Measurements from ENCODE around the gene C12orf50. TPM values are rescaled to one million over a fixed set of nuclear protein-coding genes. Genes with fewer than 3 reads are reported as not detected.
A peak's percentile ranks its signal among the peaks of the same experiment; 100 is the strongest.
"Not testable (repeated sequence)": the region's sequence is repeated elsewhere in the genome, so short reads cannot be mapped to it uniquely, and the experiment has no call there.

The C12orf50 gene
- total RNA-seq, 2 donors from 2014 or later, result not detected

GRCh38 chr12:87981495-87981894 is 47.7 kb downstream of the C12orf50 start:
- no peaks in the 10 kb centered on the region for H3K36me3 ChIP-seq
- no peak for TF ChIP-seq CTCF (IDR thresholded peaks at IDR 0.05)
- H3K4me3 ChIP-seq, result no peak overlapping the region
- no peaks in the 10 kb centered on the region for H3K27me3 ChIP-seq (replicated peaks; ENCODE audit: insufficient read depth)
- no peaks in the 10 kb centered on the region for H3K4me1 ChIP-seq (ENCODE audit: control insufficient read depth in 1 of 2, low read depth in 2 of 2)
- no peak overlapping the region for H3K27ac ChIP-seq
- no peaks in the 10 kb centered on the region for H3K9me3 ChIP-seq
- DNase-seq (ENCODE audit: low spot score) (no peak), ATAC-seq (ENCODE audit: insufficient number of reproducible peaks, low FRiP score, low read depth) (no peak)

DNA sequence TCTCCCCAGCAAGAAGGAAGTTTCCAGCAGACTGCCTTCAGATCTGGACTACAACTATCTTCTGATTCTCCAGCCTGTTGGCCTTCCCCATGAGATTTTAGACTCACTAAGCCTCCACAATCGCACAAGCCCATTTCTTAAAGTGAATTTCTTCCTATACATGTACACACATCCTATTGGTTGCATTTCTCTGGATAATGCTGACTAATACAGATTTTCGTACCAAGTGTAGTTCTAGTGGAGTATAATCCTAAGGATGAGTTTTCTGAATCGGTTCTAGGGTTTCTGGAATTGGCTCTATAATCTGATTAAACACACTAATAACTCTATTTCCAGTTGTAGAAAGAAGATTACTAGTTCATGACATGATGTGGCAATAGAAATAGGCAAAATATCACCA is 53.3 kb downstream of the C12orf50 start:
- Histone ChIP-seq H3K9me3 (no peaks in the 10 kb centered on the region), H3K27me3 (replicated peaks; ENCODE audit: insufficient read depth) (no peaks in the 10 kb centered on the region)
- TF ChIP-seq CTCF (IDR thresholded peaks at IDR 0.05), result no peak

DNA sequence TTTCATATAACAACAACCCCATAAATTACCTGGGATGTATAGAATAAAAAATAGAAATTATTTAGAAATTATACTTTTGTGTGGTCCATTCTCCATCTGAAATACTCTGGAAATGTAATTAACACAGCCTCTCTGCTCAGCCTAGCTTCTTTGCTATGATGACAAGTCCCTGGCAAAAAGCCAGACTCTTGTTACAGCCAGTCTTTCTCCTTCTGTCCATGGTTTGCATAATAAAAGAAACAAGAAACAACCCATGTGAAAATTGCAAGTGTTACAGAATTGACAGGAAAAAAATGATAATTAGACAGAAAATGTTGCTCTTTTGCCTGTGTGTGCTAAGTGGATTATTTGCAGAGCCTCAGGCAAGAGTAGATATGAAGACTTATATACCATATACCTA is 61.3 kb downstream of the C12orf50 start:
- H3K27me3 ChIP-seq (replicated peaks; ENCODE audit: insufficient read depth), result no peaks in the 10 kb centered on the region
- TF ChIP-seq CTCF (IDR thresholded peaks at IDR 0.05), result no peak
- no peak for ATAC-seq (ENCODE audit: insufficient number of reproducible peaks, low FRiP score, low read depth)
- no peaks in the 10 kb centered on the region for H3K9me3 ChIP-seq
- H3K4me3 ChIP-seq, result no peak overlapping the region
- H3K27ac ChIP-seq, result no peak overlapping the region
- H3K4me1 ChIP-seq (ENCODE audit: control insufficient read depth in 1 of 2, low read depth in 2 of 2), result no peaks in the 10 kb centered on the region
- no peaks in the 10 kb centered on the region for H3K36me3 ChIP-seq
- DNase-seq (ENCODE audit: low spot score), result no peak

More for the DNA sequence above, 53.3 kb downstream of the C12orf50 start:
- H3K4me1 ChIP-seq (ENCODE audit: control insufficient read depth in 1 of 2, low read depth in 2 of 2), result no peaks in the 10 kb centered on the region
- no peaks in the 10 kb centered on the region for H3K36me3 ChIP-seq
- H3K4me3 ChIP-seq, result no peak overlapping the region
- DNase-seq (ENCODE audit: low spot score) (no peak), ATAC-seq (ENCODE audit: insufficient number of reproducible peaks, low FRiP score, low read depth) (no peak)
- H3K27ac ChIP-seq, result no peak overlapping the region

DNA sequence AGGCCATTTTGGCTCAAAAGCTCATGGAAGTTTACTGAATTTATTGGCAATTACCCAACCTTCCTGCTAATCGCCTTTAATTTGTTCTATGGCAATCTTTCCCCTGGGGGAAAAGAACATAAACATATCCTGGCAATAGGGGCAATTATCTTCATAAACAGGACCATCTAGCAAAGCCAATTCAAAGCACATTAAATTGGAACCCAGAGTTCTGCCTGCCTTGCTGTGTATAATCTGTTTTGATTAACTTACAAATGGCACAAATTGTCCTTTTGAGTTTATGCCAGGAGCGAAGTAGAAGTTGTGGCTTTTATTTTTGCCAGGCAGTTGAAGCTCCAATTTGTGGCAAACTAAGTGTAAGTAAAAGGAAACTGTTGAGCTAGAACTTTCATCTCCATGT is 68.6 kb downstream of the C12orf50 start:
- no peaks in the 10 kb centered on the region for H3K27me3 ChIP-seq (replicated peaks; ENCODE audit: insufficient read depth)
- H3K9me3 ChIP-seq, result no peaks in the 10 kb centered on the region
- peaks cover 0 to 9% of the 10 kb centered on the region in 2 donors for H3K4me1 ChIP-seq (ENCODE audit: control insufficient read depth in 1 of 2, low read depth in 2 of 2)
- no peak for ATAC-seq (ENCODE audit: insufficient number of reproducible peaks, low FRiP score, low read depth)
- no peaks in the 10 kb centered on the region for H3K36me3 ChIP-seq
- TF ChIP-seq CTCF (IDR thresholded peaks at IDR 0.05), result no peak
- H3K27ac ChIP-seq, result no peak overlapping the region
- DNase-seq (ENCODE audit: low spot score), result no peak
- H3K4me3 ChIP-seq, result no peak overlapping the region

GRCh38 chr12:87954028-87954427 is 75.2 kb downstream of the C12orf50 start:
- not testable (repeated sequence) for ATAC-seq (ENCODE audit: insufficient number of reproducible peaks, low FRiP score, low read depth); DNase-seq (ENCODE audit: low spot score); H3K27me3 ChIP-seq (replicated peaks; ENCODE audit: insufficient read depth); H3K27ac ChIP-seq; H3K9me3 ChIP-seq; H3K4me3 ChIP-seq; H3K36me3 ChIP-seq; H3K4me1 ChIP-seq (ENCODE audit: control insufficient read depth in 1 of 2, low read depth in 2 of 2)

DNA sequence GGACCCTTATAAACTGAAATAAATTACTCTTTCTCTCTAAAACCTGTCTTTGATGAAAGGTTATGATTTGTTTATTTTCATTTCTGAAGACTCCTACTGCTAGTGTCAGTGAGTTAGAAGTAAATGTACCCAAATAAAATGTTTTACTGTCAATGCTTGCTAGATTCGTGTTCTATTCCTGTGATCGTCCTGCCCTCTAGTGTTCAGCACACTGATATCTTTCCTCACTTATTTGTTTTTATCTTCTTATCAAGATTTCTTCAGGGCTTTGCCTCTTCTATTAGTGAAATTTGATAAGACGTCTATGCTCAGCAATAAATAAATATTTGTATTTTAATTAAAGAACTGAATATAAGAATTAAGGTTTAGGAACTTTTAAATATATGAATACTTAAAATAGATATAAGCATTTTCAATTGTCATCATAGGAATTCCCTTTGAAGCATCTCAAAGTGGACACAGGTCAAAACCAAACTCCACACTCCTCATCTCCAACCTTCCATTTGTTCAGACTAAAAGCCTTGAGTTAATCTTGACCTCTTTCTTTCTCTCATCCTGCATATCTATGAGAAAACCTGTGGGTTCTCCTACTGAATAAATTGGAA is 75.8 kb downstream of the C12orf50 start:
- H3K9me3 ChIP-seq, result no peaks in the 10 kb centered on the region
- peak; percentile 28 for TF ChIP-seq CTCF (IDR thresholded peaks at IDR 0.05)
- H3K4me1 ChIP-seq (ENCODE audit: control insufficient read depth in 1 of 2, low read depth in 2 of 2), result no peaks in the 10 kb centered on the region
- no peak for DNase-seq (ENCODE audit: low spot score)
- no peak overlapping the region for H3K27ac ChIP-seq
- H3K27me3 ChIP-seq (replicated peaks; ENCODE audit: insufficient read depth), result no peaks in the 10 kb centered on the region
- H3K4me3 ChIP-seq, result no peak overlapping the region
- ATAC-seq (ENCODE audit: insufficient number of reproducible peaks, low FRiP score, low read depth), result no peak
- no peaks in the 10 kb centered on the region for H3K36me3 ChIP-seq

Measured in thoracic aorta (tissue), 2 donors.